Right lung (tissue), 5 donors: ENCODE results near the gene CACNB3. TPM values are rescaled to one million over a fixed set of nuclear protein-coding genes. Genes with fewer than 3 reads are reported as not detected.

Experiments used
- polyA plus RNA-seq, 5 donors: library from polyadenylated mRNA; unstranded; fragments of 120-200 nt; gene quantifications; one replicate each; pipeline versions ENCODE4 v1.2.1 to v1.2.3, GENCODE V29; 2013; ENCODE audit warnings: inconsistent platforms in 1 of 5, low replicate concordance in 1 of 5; ENCODE audit not compliant: insufficient read length in 5 of 5, insufficient read depth in 1 of 5

Gene CACNB3
- polyA plus RNA-seq, 5 donors = 27.1 to 37.2 (median 34.4) TPM

Other genes with a start within 250 kb of the CACNB3 start
- not detected for gene LALBA, start 248.4 kb upstream of the CACNB3 start, polyA plus RNA-seq
- gene KANSL2, start 136.3 kb upstream of the CACNB3 start, polyA plus RNA-seq = 10 to 100 TPM; 49.4 to 63.3 (median 55.1) TPM
- gene CCNT1, start 101.8 kb upstream of the CACNB3 start, polyA plus RNA-seq = 10 to 100 TPM; 24.0 to 35.7 (median 30.6) TPM
- 10 to 100 TPM; 49.1 to 74.3 (median 56.9) TPM for gene ADCY6, start 29.4 kb upstream of the CACNB3 start, polyA plus RNA-seq
- 100 to 1,000 TPM in 4 of 5 donors, 10 to 100 TPM in 1; 99.6 to 120 (median 103) TPM for gene DDX23, start 33.7 kb downstream of the CACNB3 start, polyA plus RNA-seq
- gene RND1, start 47.4 kb downstream of the CACNB3 start, polyA plus RNA-seq = 1 to 10 TPM; 1.6 to 2.5 (median 1.9) TPM
- 10 to 100 TPM; 16.0 to 26.9 (median 21.8) TPM for gene FKBP11, start 107.0 kb downstream of the CACNB3 start, polyA plus RNA-seq
- gene ARF3, start 139.0 kb downstream of the CACNB3 start, polyA plus RNA-seq = 100 to 1,000 TPM in 3 of 5 donors, 10 to 100 TPM in 2; 91.5 to 109 (median 103) TPM
- gene WNT10B, start 153.2 kb downstream of the CACNB3 start, polyA plus RNA-seq = under 1 TPM in 2 of 5 donors, not detected in 3; 0.15 to 0.25 TPM
- gene WNT1, start 159.8 kb downstream of the CACNB3 start, polyA plus RNA-seq = not detected
- gene DDN, start 180.9 kb downstream of the CACNB3 start, polyA plus RNA-seq = under 1 TPM; 0.05 to 0.56 (median 0.10) TPM
- gene PRKAG1, start 200.3 kb downstream of the CACNB3 start, polyA plus RNA-seq = 10 to 100 TPM; 64.9 to 82.7 (median 75.6) TPM
- 10 to 100 TPM; 47.8 to 69.3 (median 51.7) TPM for gene KMT2D, start 242.3 kb downstream of the CACNB3 start, polyA plus RNA-seq